ENCODE data around the gene MAP7. TPM values are rescaled to one million over a fixed set of nuclear protein-coding genes. Genes with fewer than 3 reads are reported as not detected.
A peak's percentile ranks its signal among the peaks of the same experiment; 100 is the strongest.

Gene MAP7
- total and polyA plus RNA-seq, 9 of the 15 experiments (the other 6 are each of a cell fraction or from before 2014, with no cell fraction given) = 0.76 to 7.7 (median 3.9) TPM

- TF ChIP-seq, protein P1, sequence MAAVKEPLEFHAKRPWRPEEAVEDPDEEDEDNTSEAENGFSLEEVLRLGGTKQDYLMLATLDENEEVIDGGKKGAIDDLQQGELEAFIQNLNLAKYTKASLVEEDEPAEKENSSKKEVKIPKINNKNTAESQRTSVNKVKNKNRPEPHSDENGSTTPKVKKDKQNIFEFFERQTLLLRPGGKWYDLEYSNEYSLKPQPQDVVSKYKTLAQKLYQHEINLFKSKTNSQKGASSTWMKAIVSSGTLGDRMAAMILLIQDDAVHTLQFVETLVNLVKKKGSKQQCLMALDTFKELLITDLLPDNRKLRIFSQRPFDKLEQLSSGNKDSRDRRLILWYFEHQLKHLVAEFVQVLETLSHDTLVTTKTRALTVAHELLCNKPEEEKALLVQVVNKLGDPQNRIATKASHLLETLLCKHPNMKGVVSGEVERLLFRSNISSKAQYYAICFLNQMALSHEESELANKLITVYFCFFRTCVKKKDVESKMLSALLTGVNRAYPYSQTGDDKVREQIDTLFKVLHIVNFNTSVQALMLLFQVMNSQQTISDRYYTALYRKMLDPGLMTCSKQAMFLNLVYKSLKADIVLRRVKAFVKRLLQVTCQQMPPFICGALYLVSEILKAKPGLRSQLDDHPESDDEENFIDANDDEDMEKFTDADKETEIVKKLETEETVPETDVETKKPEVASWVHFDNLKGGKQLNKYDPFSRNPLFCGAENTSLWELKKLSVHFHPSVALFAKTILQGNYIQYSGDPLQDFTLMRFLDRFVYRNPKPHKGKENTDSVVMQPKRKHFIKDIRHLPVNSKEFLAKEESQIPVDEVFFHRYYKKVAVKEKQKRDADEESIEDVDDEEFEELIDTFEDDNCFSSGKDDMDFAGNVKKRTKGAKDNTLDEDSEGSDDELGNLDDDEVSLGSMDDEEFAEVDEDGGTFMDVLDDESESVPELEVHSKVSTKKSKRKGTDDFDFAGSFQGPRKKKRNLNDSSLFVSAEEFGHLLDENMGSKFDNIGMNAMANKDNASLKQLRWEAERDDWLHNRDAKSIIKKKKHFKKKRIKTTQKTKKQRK (IDR thresholded peaks at IDR 0.05; ENCODE audit: borderline replicate concordance, low read depth, low read length) = no peak
- TF ChIP-seq SMARCE1 (IDR thresholded peaks at IDR 0.05) (peak; percentile 85), ZNF311 (CRISPR knock-in tag; IDR thresholded peaks at IDR 0.05) (peak; percentile 86), PTTG1 (tag; IDR thresholded peaks at IDR 0.05; ENCODE audit: low read depth) (peak; percentile 70), ZNF41 (CRISPR knock-in tag; conservative IDR thresholded peaks at IDR 0.05) (peak; percentile 74; the same call in 1 of the 2 replicates), ZBTB17 (CRISPR knock-in tag; IDR thresholded peaks at IDR 0.05) (0 out of 2 replicates have a peak, but pooled peaks have one; percentile 69), TBL1XR1 (IDR thresholded peaks at IDR 0.05; ENCODE audit: low read length in 2 of 2) (peak in 1 of 2 experiments; percentile 69; a peak in 1 of 4 replicates), MNT (conservative IDR thresholded peaks at IDR 0.05) (no peak; a peak in 1 of 4 replicates), ZNF655 (CRISPR knock-in tag; IDR thresholded peaks at IDR 0.05) (no peak), SPI1 (IDR thresholded peaks at IDR 0.05; ENCODE audit: borderline replicate concordance, low read depth, low read length) (no peak)
- TF ChIP-seq, protein P2, sequence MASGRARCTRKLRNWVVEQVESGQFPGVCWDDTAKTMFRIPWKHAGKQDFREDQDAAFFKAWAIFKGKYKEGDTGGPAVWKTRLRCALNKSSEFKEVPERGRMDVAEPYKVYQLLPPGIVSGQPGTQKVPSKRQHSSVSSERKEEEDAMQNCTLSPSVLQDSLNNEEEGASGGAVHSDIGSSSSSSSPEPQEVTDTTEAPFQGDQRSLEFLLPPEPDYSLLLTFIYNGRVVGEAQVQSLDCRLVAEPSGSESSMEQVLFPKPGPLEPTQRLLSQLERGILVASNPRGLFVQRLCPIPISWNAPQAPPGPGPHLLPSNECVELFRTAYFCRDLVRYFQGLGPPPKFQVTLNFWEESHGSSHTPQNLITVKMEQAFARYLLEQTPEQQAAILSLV (tag; IDR thresholded peaks at IDR 0.05) = peak; percentile 87
- TF ChIP-seq, protein P3, sequence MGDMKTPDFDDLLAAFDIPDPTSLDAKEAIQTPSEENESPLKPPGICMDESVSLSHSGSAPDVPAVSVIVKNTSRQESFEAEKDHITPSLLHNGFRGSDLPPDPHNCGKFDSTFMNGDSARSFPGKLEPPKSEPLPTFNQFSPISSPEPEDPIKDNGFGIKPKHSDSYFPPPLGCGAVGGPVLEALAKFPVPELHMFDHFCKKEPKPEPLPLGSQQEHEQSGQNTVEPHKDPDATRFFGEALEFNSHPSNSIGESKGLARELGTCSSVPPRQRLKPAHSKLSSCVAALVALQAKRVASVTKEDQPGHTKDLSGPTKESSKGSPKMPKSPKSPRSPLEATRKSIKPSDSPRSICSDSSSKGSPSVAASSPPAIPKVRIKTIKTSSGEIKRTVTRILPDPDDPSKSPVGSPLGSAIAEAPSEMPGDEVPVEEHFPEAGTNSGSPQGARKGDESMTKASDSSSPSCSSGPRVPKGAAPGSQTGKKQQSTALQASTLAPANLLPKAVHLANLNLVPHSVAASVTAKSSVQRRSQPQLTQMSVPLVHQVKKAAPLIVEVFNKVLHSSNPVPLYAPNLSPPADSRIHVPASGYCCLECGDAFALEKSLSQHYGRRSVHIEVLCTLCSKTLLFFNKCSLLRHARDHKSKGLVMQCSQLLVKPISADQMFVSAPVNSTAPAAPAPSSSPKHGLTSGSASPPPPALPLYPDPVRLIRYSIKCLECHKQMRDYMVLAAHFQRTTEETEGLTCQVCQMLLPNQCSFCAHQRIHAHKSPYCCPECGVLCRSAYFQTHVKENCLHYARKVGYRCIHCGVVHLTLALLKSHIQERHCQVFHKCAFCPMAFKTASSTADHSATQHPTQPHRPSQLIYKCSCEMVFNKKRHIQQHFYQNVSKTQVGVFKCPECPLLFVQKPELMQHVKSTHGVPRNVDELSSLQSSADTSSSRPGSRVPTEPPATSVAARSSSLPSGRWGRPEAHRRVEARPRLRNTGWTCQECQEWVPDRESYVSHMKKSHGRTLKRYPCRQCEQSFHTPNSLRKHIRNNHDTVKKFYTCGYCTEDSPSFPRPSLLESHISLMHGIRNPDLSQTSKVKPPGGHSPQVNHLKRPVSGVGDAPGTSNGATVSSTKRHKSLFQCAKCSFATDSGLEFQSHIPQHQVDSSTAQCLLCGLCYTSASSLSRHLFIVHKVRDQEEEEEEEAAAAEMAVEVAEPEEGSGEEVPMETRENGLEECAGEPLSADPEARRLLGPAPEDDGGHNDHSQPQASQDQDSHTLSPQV (IDR thresholded peaks at IDR 0.05) = peak; percentile 89
- TF ChIP-seq, protein P4, sequence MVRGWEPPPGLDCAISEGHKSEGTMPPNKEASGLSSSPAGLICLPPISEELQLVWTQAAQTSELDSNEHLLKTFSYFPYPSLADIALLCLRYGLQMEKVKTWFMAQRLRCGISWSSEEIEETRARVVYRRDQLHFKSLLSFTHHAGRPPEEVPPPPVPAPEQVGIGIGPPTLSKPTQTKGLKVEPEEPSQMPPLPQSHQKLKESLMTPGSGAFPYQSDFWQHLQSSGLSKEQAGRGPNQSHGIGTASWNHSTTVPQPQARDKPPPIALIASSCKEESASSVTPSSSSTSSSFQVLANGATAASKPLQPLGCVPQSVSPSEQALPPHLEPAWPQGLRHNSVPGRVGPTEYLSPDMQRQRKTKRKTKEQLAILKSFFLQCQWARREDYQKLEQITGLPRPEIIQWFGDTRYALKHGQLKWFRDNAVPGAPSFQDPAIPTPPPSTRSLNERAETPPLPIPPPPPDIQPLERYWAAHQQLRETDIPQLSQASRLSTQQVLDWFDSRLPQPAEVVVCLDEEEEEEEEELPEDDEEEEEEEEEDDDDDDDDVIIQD (CRISPR knock-in tag; IDR thresholded peaks at IDR 0.05) = no peak
These were observed 123.4 kb downstream of the MAP7 start (continued) for GRCh38 chr6:136426627-136427377.
